Measurements from ENCODE around the gene KCNN2. TPM values are rescaled to one million over a fixed set of nuclear protein-coding genes. Genes with fewer than 3 reads are reported as not detected.

The KCNN2 gene
- total and polyA plus RNA-seq, 7 donors, result 0.31 to 8.2 (median 3.6) TPM; not detected in 2

GRCh38 chr5:114377946-114378345 is 16.1 kb downstream of the KCNN2 start:
- Histone ChIP-seq H3K4me1 (no peaks in the 10 kb centered on the region), H3K9me3 (no peaks in the 10 kb centered on the region), H3K27ac (no peak overlapping the region), H3K36me3 (no peaks in the 10 kb centered on the region), H3K27me3 (no peaks in the 10 kb centered on the region), H3K4me3 (no peak overlapping the region)
- TF ChIP-seq, protein P1, sequence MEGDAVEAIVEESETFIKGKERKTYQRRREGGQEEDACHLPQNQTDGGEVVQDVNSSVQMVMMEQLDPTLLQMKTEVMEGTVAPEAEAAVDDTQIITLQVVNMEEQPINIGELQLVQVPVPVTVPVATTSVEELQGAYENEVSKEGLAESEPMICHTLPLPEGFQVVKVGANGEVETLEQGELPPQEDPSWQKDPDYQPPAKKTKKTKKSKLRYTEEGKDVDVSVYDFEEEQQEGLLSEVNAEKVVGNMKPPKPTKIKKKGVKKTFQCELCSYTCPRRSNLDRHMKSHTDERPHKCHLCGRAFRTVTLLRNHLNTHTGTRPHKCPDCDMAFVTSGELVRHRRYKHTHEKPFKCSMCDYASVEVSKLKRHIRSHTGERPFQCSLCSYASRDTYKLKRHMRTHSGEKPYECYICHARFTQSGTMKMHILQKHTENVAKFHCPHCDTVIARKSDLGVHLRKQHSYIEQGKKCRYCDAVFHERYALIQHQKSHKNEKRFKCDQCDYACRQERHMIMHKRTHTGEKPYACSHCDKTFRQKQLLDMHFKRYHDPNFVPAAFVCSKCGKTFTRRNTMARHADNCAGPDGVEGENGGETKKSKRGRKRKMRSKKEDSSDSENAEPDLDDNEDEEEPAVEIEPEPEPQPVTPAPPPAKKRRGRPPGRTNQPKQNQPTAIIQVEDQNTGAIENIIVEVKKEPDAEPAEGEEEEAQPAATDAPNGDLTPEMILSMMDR (IDR thresholded peaks at IDR 0.05), result no peak
- no peak for TF ChIP-seq POLR2AphosphoS5 (IDR thresholded peaks at IDR 0.05)
- intact Hi-C loops (cut with DNase I), result no loop called here
- no peak for DNase-seq
- 21 to 60% methylated on average over 6 of the region's 6 CpGs for WGBS, 2 donors

GRCh38 chr5:114380721-114381120 is 18.9 kb downstream of the KCNN2 start:
- no peaks in the 10 kb centered on the region for H3K27me3 ChIP-seq
- H3K4me1 ChIP-seq, result no peaks in the 10 kb centered on the region
- no peaks in the 10 kb centered on the region for H3K36me3 ChIP-seq
- H3K9me3 ChIP-seq, result no peaks in the 10 kb centered on the region
- TF ChIP-seq POLR2A (IDR thresholded peaks at IDR 0.05) (no peak), POLR2AphosphoS5 (IDR thresholded peaks at IDR 0.05) (no peak), EP300 (IDR thresholded peaks at IDR 0.05) (no peak)
- TF ChIP-seq, protein P1 (IDR thresholded peaks at IDR 0.05), result no peak
- WGBS, 2 donors, result 68 to 71% methylated on average over 5 of the region's 5 CpGs
- intact Hi-C loops (cut with DNase I), result no loop called here
- DNase-seq, result no peak
- H3K27ac ChIP-seq, result no peak overlapping the region
- no peak overlapping the region for H3K4me3 ChIP-seq

DNA sequence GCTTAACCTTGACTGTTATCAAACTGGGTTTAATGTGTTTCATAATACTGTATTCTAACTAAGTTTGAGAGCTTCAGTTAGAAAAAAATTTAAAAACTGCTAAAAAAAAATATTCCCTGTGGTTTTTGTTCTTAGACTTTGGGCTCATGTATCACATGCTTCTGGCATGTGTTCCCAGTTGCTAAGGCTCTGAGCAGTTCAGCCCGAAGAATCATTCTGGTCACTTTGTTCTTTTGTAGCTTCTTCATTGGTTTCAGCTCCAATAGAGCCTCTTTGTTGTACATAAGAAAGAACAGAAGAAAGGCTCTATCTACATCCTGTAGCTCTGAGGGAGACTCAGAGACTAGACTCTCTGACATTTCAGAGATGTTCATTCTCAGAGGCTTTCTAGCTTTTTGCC is 25.6 kb downstream of the KCNN2 start:
- intact Hi-C loops (cut with DNase I), result no loop called here

GRCh38 chr5:114390431-114390830 is 28.6 kb downstream of the KCNN2 start:
- H3K27ac ChIP-seq, result no peak overlapping the region
- H3K36me3 ChIP-seq, result no peaks in the 10 kb centered on the region
- H3K4me1 ChIP-seq, result no peaks in the 10 kb centered on the region
- no peaks in the 10 kb centered on the region for H3K9me3 ChIP-seq
- H3K27me3 ChIP-seq, result no peaks in the 10 kb centered on the region
- no peak for DNase-seq
- no peak overlapping the region for H3K4me3 ChIP-seq
- WGBS, 2 donors, result 84 to 94% methylated on average over 1 of the region's 1 CpG
- no peak for TF ChIP-seq EP300 (IDR thresholded peaks at IDR 0.05)
- no peak for TF ChIP-seq POLR2AphosphoS5 (IDR thresholded peaks at IDR 0.05)
- TF ChIP-seq, protein P1 (IDR thresholded peaks at IDR 0.05), result no peak
- TF ChIP-seq POLR2A (IDR thresholded peaks at IDR 0.05), result no peak
- intact Hi-C loops (cut with DNase I), result loop anchor here (2.0 kb wide), 1 partner anchor 16 kb away; no protein-coding TSS in a partner anchor

More for the DNA sequence above, 25.6 kb downstream of the KCNN2 start:
- no peak for DNase-seq
- Histone ChIP-seq H3K9me3 (no peaks in the 10 kb centered on the region), H3K27ac (no peak overlapping the region), H3K36me3 (no peaks in the 10 kb centered on the region), H3K4me1 (no peaks in the 10 kb centered on the region), H3K4me3 (no peak overlapping the region), H3K27me3 (no peaks in the 10 kb centered on the region)
- 78 to 93% methylated on average over 1 of the region's 1 CpG for WGBS, 2 donors
- TF ChIP-seq, protein P1 (IDR thresholded peaks at IDR 0.05), result no peak
- TF ChIP-seq POLR2A (IDR thresholded peaks at IDR 0.05) (no peak), EP300 (IDR thresholded peaks at IDR 0.05) (no peak), POLR2AphosphoS5 (IDR thresholded peaks at IDR 0.05) (no peak)

- intact Hi-C loops (cut with DNase I), result loop anchor here (2.0 kb wide), 1 partner anchor 17 kb away; no protein-coding TSS in a partner anchor
- no peak overlapping the region for H3K4me3 ChIP-seq
- H3K4me1 ChIP-seq, result no peaks in the 10 kb centered on the region
- no peaks in the 10 kb centered on the region for H3K9me3 ChIP-seq
- 86 to 87% methylated on average over 1 of the region's 1 CpG for WGBS, 2 donors
- no peak for TF ChIP-seq POLR2AphosphoS5 (IDR thresholded peaks at IDR 0.05)
- TF ChIP-seq, protein P1 (IDR thresholded peaks at IDR 0.05), result no peak
- H3K27me3 ChIP-seq, result no peaks in the 10 kb centered on the region
- no peaks in the 10 kb centered on the region for H3K36me3 ChIP-seq
- H3K27ac ChIP-seq, result no peak overlapping the region
- DNase-seq, result no peak
Observed at GRCh38 chr5:114391321-114391720, 29.5 kb downstream of the KCNN2 start.

Measured in sigmoid colon (tissue), 7 donors.